ENCODE data around the gene ANKRD24.
"Not testable (repeated sequence)": the region's sequence is repeated elsewhere in the genome, so short reads cannot be mapped to it uniquely, and the experiment has no call there.

The ANKRD24 gene

GRCh38 chr19:4151623-4152022 is 30.9 kb upstream of the ANKRD24 start:
- Histone ChIP-seq H3K4me3 (ENCODE audit: extremely low read depth, insufficient read depth, low read length, poor library complexity, severe bottlenecking) (no peak overlapping the region), H3K4me1 (ENCODE audit: control insufficient read depth, insufficient read depth, low read length, poor library complexity, severe bottlenecking) (no peaks in the 10 kb centered on the region), H3K9me3 (ENCODE audit: control insufficient read depth, low read length) (no peaks in the 10 kb centered on the region), H3K27ac (ENCODE audit: low read depth, low read length, severe bottlenecking) (no peak overlapping the region), H3K36me3 (ENCODE audit: control insufficient read depth, insufficient read depth, low read length) (no peaks in the 10 kb centered on the region)
- WGBS, 2 experiments (ENCODE audit: insufficient coverage in 2 of 2): 74 to 82% methylated on average over 5 to 6 of the region's 6 CpGs

GRCh38 chr19:4152241-4152998 is 30.1 kb upstream of the ANKRD24 start:
- Histone ChIP-seq H3K4me1 (ENCODE audit: control insufficient read depth, insufficient read depth, low read length, poor library complexity, severe bottlenecking) (no peaks in the 10 kb centered on the region), H3K9me3 (ENCODE audit: control insufficient read depth, low read length) (no peaks in the 10 kb centered on the region), H3K36me3 (ENCODE audit: control insufficient read depth, insufficient read depth, low read length) (no peaks in the 10 kb centered on the region), H3K4me3 (ENCODE audit: extremely low read depth, insufficient read depth, low read length, poor library complexity, severe bottlenecking) (no peak overlapping the region), H3K27ac (ENCODE audit: low read depth, low read length, severe bottlenecking) (no peak overlapping the region)
- 83 to 90% methylated on average over 8 of the region's 10 CpGs for WGBS, 2 experiments (ENCODE audit: insufficient coverage in 2 of 2)

- H3K36me3 ChIP-seq (ENCODE audit: control insufficient read depth, insufficient read depth, low read length): no peaks in the 10 kb centered on the region
- WGBS, 2 experiments (ENCODE audit: insufficient coverage in 2 of 2): 84 to 85% methylated on average over 15 to 20 of the region's 21 CpGs
- H3K27ac ChIP-seq (ENCODE audit: low read depth, low read length, severe bottlenecking): no peak overlapping the region
- H3K9me3 ChIP-seq (ENCODE audit: control insufficient read depth, low read length): no peaks in the 10 kb centered on the region
- H3K4me1 ChIP-seq (ENCODE audit: control insufficient read depth, insufficient read depth, low read length, poor library complexity, severe bottlenecking): no peaks in the 10 kb centered on the region
- H3K4me3 ChIP-seq (ENCODE audit: extremely low read depth, insufficient read depth, low read length, poor library complexity, severe bottlenecking): no peak overlapping the region
These were observed 27.7 kb upstream of the ANKRD24 start for GRCh38 chr19:4154571-4155312.

- Histone ChIP-seq H3K4me1 (ENCODE audit: control insufficient read depth, insufficient read depth, low read length, poor library complexity, severe bottlenecking) (no peaks in the 10 kb centered on the region), H3K36me3 (ENCODE audit: control insufficient read depth, insufficient read depth, low read length) (no peaks in the 10 kb centered on the region), H3K9me3 (ENCODE audit: control insufficient read depth, low read length) (no peaks in the 10 kb centered on the region), H3K27ac (ENCODE audit: low read depth, low read length, severe bottlenecking) (no peak overlapping the region), H3K4me3 (ENCODE audit: extremely low read depth, insufficient read depth, low read length, poor library complexity, severe bottlenecking) (no peak overlapping the region)
- WGBS, 2 experiments (ENCODE audit: insufficient coverage in 2 of 2): 77 to 87% methylated on average over 3 to 6 of the region's 6 CpGs
These were observed 25.3 kb upstream of the ANKRD24 start for GRCh38 chr19:4157164-4157563.

- 88 to 92% methylated on average over 7 to 8 of the region's 8 CpGs for WGBS, 2 experiments (ENCODE audit: insufficient coverage in 2 of 2)
- H3K27ac ChIP-seq (ENCODE audit: low read depth, low read length, severe bottlenecking); H3K36me3 ChIP-seq (ENCODE audit: control insufficient read depth, insufficient read depth, low read length); H3K9me3 ChIP-seq (ENCODE audit: control insufficient read depth, low read length); H3K4me3 ChIP-seq (ENCODE audit: extremely low read depth, insufficient read depth, low read length, poor library complexity, severe bottlenecking); H3K4me1 ChIP-seq (ENCODE audit: control insufficient read depth, insufficient read depth, low read length, poor library complexity, severe bottlenecking): not testable (repeated sequence)
These were observed 24.5 kb upstream of the ANKRD24 start for GRCh38 chr19:4157971-4158370.

GRCh38 chr19:4161415-4162077 is 20.9 kb upstream of the ANKRD24 start:
- Histone ChIP-seq H3K27ac (ENCODE audit: low read depth, low read length, severe bottlenecking) (no peak overlapping the region), H3K9me3 (ENCODE audit: control insufficient read depth, low read length) (no peaks in the 10 kb centered on the region), H3K4me1 (ENCODE audit: control insufficient read depth, insufficient read depth, low read length, poor library complexity, severe bottlenecking) (no peaks in the 10 kb centered on the region), H3K4me3 (ENCODE audit: extremely low read depth, insufficient read depth, low read length, poor library complexity, severe bottlenecking) (no peak overlapping the region), H3K36me3 (ENCODE audit: control insufficient read depth, insufficient read depth, low read length) (no peaks in the 10 kb centered on the region)
- WGBS, 2 experiments (ENCODE audit: insufficient coverage in 2 of 2): 80 to 86% methylated on average over 7 of the region's 7 CpGs

GRCh38 chr19:4164262-4164661 is 18.2 kb upstream of the ANKRD24 start:
- no peaks in the 10 kb centered on the region for H3K36me3 ChIP-seq (ENCODE audit: control insufficient read depth, insufficient read depth, low read length)
- WGBS, 2 experiments (ENCODE audit: insufficient coverage in 2 of 2): 53 to 58% methylated on average over 9 to 11 of the region's 11 CpGs
- H3K4me1 ChIP-seq (ENCODE audit: control insufficient read depth, insufficient read depth, low read length, poor library complexity, severe bottlenecking): no peaks in the 10 kb centered on the region
- H3K4me3 ChIP-seq (ENCODE audit: extremely low read depth, insufficient read depth, low read length, poor library complexity, severe bottlenecking): no peak overlapping the region
- no peak overlapping the region for H3K27ac ChIP-seq (ENCODE audit: low read depth, low read length, severe bottlenecking)
- H3K9me3 ChIP-seq (ENCODE audit: control insufficient read depth, low read length): no peaks in the 10 kb centered on the region

- H3K9me3 ChIP-seq (ENCODE audit: control insufficient read depth, low read length): no peaks in the 10 kb centered on the region
- H3K4me3 ChIP-seq (ENCODE audit: extremely low read depth, insufficient read depth, low read length, poor library complexity, severe bottlenecking): no peak overlapping the region
- no peaks in the 10 kb centered on the region for H3K4me1 ChIP-seq (ENCODE audit: control insufficient read depth, insufficient read depth, low read length, poor library complexity, severe bottlenecking)
- no peak overlapping the region for H3K27ac ChIP-seq (ENCODE audit: low read depth, low read length, severe bottlenecking)
- H3K36me3 ChIP-seq (ENCODE audit: control insufficient read depth, insufficient read depth, low read length): peaks cover 13% of the 10 kb centered on the region
- 55 to 56% methylated on average over 20 to 22 of the region's 22 CpGs for WGBS, 2 experiments (ENCODE audit: insufficient coverage in 2 of 2)
These were observed 10.8 kb upstream of the ANKRD24 start for GRCh38 chr19:4171676-4172075.

- WGBS, 2 experiments (ENCODE audit: insufficient coverage in 2 of 2): 14% methylated on average over 37 to 40 of the region's 45 CpGs
- H3K4me3 ChIP-seq (ENCODE audit: extremely low read depth, insufficient read depth, low read length, poor library complexity, severe bottlenecking): no peak overlapping the region
- no peak overlapping the region for H3K27ac ChIP-seq (ENCODE audit: low read depth, low read length, severe bottlenecking)
These were observed 9.5 kb upstream of the ANKRD24 start for GRCh38 chr19:4172861-4173473.

GRCh38 chr19:4173479-4174212 is 8.8 kb upstream of the ANKRD24 start:
- H3K4me1 ChIP-seq (ENCODE audit: control insufficient read depth, insufficient read depth, low read length, poor library complexity, severe bottlenecking): no peaks in the 10 kb centered on the region
- peaks cover 13% of the 10 kb centered on the region for H3K36me3 ChIP-seq (ENCODE audit: control insufficient read depth, insufficient read depth, low read length)
- no peak overlapping the region for H3K4me3 ChIP-seq (ENCODE audit: extremely low read depth, insufficient read depth, low read length, poor library complexity, severe bottlenecking)
- WGBS, 2 experiments (ENCODE audit: insufficient coverage in 2 of 2): 57 to 61% methylated on average over 6 to 9 of the region's 11 CpGs
- H3K9me3 ChIP-seq (ENCODE audit: control insufficient read depth, low read length): no peaks in the 10 kb centered on the region
- no peak overlapping the region for H3K27ac ChIP-seq (ENCODE audit: low read depth, low read length, severe bottlenecking)

More at GRCh38 chr19:4172861-4173473, 9.5 kb upstream of the ANKRD24 start:
- H3K4me1 ChIP-seq (ENCODE audit: control insufficient read depth, insufficient read depth, low read length, poor library complexity, severe bottlenecking): no peaks in the 10 kb centered on the region
- H3K36me3 ChIP-seq (ENCODE audit: control insufficient read depth, insufficient read depth, low read length): peaks cover 13% of the 10 kb centered on the region
- no peaks in the 10 kb centered on the region for H3K9me3 ChIP-seq (ENCODE audit: control insufficient read depth, low read length)

Measured in mesodermal cell (in vitro differentiated cells).